AG04449 (cell line): Measurements from ENCODE around the gene RCN1.

Experiments used
- CTCF ChIA-PET: fragments of 350-600 bp; formaldehyde crosslinking; extraction: SDS; loops from one replicate; lab custom pipeline; 2021; ENCODE audit warnings: antibody characterized with exemption; lab: Yijun Ruan, JAX
- POLR2A ChIA-PET: fragments of 400-600, 350-600 bp; formaldehyde crosslinking; extraction: SDS; loops from one replicate; lab custom pipeline; 2020; ENCODE audit warnings: antibody characterized with exemption, inconsistent platforms; lab: Yijun Ruan, JAX
- DNase-seq: peaks from one replicate; pipeline ENCODE4 v3.0.0-alpha.2; 2010; ENCODE audit warnings: low read depth, low spot score
- H3K4me3 ChIP-seq: 2 replicates; pipeline ENCODE4 v1.5.1; 2011; ENCODE audit warnings: low read depth, mild to moderate bottlenecking, control low read depth, low read length
- TF ChIP-seq, protein P1 (sequence below): IDR thresholded peaks from one replicate; pipeline ENCODE4 v1.5.1; 2011; ENCODE audit warnings: mild to moderate bottlenecking, moderate library complexity, low read length, control low read depth, inconsistent platforms; ENCODE audit not compliant: insufficient read depth; ENCODE audit errors: missing control alignments

The RCN1 gene

DNA sequence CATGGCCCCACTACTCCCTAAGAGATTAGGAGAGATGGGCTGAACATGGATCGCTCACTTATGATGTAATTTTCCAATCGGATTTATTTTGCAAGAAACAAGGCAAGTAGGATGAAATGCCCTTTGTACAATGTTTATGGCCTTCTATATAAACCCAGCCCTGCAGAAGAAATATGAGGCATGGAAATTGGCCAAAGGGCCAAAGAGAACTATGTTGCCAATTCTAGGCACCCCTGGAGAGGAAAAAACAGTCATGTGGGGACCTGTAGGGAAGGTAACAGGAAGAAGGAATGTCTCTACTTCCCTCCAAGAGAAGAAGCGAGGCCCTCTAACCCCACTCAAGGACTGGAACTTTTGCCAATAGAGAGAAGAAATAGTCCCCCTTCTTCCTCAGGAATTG is 54.4 kb downstream of the RCN1 start:
- no peak overlapping the region for H3K4me3 ChIP-seq
- ChIA-PET POLR2A (no interaction called here), CTCF (no interaction called here)
- no peak for DNase-seq
- TF ChIP-seq, protein P1, sequence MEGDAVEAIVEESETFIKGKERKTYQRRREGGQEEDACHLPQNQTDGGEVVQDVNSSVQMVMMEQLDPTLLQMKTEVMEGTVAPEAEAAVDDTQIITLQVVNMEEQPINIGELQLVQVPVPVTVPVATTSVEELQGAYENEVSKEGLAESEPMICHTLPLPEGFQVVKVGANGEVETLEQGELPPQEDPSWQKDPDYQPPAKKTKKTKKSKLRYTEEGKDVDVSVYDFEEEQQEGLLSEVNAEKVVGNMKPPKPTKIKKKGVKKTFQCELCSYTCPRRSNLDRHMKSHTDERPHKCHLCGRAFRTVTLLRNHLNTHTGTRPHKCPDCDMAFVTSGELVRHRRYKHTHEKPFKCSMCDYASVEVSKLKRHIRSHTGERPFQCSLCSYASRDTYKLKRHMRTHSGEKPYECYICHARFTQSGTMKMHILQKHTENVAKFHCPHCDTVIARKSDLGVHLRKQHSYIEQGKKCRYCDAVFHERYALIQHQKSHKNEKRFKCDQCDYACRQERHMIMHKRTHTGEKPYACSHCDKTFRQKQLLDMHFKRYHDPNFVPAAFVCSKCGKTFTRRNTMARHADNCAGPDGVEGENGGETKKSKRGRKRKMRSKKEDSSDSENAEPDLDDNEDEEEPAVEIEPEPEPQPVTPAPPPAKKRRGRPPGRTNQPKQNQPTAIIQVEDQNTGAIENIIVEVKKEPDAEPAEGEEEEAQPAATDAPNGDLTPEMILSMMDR = no peak

DNA sequence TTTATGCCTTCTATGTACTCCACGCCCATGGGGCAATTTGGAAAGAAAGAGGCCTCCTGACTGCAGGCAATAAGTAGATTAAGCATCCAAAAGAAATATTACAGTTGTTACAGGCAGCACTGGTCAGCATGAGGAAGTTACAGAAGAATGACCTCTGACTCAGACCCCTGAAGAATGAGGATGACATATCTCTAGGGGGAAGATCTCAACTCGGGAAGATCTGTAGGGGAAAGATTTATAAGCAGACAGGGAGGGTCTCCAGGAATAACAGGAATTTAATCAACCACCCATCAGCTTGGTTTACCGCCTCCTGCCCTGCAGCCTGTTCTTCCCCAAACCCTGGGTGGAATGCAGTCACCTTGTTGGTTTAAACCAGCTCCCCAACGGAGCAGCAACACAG is 58.0 kb downstream of the RCN1 start:
- ChIA-PET CTCF (interaction anchor here (3.3 kb wide), 1 partner anchor 97 kb away, joined by 16 read pairs; no protein-coding TSS in a partner anchor), POLR2A (no interaction called here)
- TF ChIP-seq, protein P1 = no peak
- no peak for DNase-seq
- no peak overlapping the region for H3K4me3 ChIP-seq

DNA sequence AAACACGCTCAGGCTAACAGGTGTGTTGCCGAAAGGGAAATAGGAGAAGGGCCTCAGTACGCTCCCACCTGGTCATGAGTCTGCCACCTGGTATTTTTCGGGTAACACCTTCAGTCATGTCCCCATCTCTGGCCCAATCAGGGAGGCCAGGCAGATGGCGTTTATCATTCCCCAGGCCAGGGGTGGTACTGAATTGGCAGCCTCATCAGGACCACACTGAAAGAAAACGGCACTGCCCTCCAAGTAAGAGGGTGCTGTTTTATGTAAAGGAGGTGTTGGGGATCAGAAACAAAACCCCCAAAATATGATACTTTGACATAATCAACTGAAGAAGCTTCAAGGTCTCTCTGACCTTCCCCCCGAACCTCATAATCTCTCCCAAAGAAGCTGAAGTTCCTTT is 58.9 kb downstream of the RCN1 start:
- POLR2A ChIA-PET = no interaction called here
- DNase-seq = no peak
- CTCF ChIA-PET = interaction anchor here (1.1 to 3.3 kb wide), 4 partner anchors 10 to 98 kb away, joined by 3 to 16 read pairs (median 6); no protein-coding TSS in a partner anchor
- no peak overlapping the region for H3K4me3 ChIP-seq
- TF ChIP-seq, protein P1 = no peak

DNA sequence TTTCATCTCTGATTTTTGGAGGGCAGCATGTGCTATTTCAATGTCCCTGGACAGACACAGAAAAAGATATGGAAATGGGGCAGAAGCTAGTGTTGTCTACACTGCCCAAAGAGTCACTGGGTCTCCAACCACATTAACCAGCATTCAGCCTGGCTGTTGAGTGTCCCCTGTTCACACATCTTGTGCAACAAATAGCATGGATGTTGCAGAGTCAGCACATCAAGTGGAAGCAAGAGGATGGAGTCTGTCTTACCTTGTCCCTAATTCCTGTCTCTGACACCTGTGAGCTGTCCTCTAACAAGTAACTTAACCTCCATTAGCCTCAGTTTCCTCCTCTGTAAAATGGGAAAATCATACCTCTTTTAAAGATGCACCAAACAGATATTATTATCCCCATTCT is 60.2 kb downstream of the RCN1 start:
- DNase-seq = no peak
- TF ChIP-seq, protein P1 = no peak
- no peak overlapping the region for H3K4me3 ChIP-seq
- ChIA-PET CTCF (interaction anchor here (1.0 to 3.3 kb wide), 5 partner anchors 9 to 753 kb away, joined by 3 to 16 read pairs (median 4); no protein-coding TSS in a partner anchor), POLR2A (no interaction called here)

DNA sequence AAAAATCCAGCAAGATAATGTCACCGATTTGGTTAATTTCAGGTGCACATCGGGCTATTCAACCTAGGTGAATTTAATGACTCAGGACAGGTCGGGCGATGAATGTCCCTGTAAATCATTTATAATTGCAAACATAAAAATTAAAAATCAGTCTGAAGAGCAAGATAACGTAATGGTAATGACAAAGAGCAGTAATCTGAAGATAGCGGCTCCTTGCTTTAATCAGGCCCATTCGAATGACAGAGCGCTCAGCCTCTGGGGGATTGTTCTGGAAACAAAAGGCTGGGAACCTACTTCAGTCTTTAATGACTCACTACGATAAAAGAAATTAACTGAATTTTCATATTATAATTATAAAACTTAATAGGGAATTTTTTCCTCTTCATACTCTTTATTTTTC is 61.3 kb downstream of the RCN1 start:
- DNase-seq = no peak
- TF ChIP-seq, protein P1 = no peak
- POLR2A ChIA-PET = no interaction called here
- CTCF ChIA-PET = interaction anchor here (1.7 to 16.4 kb wide), 3 partner anchors 22 to 109 kb away, joined by 4 to 157 read pairs (median 76); no protein-coding TSS in a partner anchor
- H3K4me3 ChIP-seq = no peak overlapping the region

DNA sequence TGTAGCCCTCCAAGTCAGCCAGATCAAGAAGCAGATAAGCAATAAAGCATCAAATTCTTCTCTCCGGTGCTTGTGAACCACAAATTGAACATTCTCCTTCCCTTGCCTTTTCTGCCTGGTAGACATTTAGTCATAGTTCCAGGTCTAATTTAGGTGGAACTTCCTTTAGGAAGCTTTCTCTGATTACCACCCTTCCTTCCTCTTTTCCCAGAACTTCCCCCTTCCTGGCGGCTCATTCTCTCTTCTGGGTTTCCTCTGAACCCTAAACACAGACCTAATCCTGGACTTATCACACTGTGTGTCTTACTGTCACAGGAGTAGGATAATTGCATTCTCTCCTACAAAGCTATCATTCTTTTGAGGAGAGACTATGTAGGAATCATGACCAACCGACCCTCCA is 61.9 kb downstream of the RCN1 start:
- no peak for DNase-seq
- TF ChIP-seq, protein P1 = no peak
- H3K4me3 ChIP-seq = no peak overlapping the region
- POLR2A ChIA-PET = no interaction called here
- CTCF ChIA-PET = interaction anchor here (0.8 to 16.4 kb wide), 7 partner anchors 10 to 1046 kb away, joined by 3 to 157 read pairs (median 4); no protein-coding TSS in a partner anchor
